Kidney (tissue), 14 donors: ENCODE measurements around the gene SYVN1. TPM values are rescaled to one million over a fixed set of nuclear protein-coding genes. Genes with fewer than 3 reads are reported as not detected.

ENCODE experiments used
- DNase-seq, 5 donors: peaks; one replicate each; pipeline ENCODE4 v3.0.0-alpha.2; 2013 to 2020
- FAIRE-seq: peaks from 2 replicates; lab custom pipeline; 2012; peaks lifted over from hg19 to GRCh38; lab: Jason Lieb, UNC
- H3K27ac ChIP-seq, 2 donors: one replicate each; pipeline ENCODE4 v1.7.0; 2013; ENCODE audit warnings: low read depth in 2 of 2, low read length in 2 of 2, inconsistent platforms in 1 of 2
- H3K27me3 ChIP-seq: one replicate; pipeline ENCODE4 v1.7.1; 2013; ENCODE audit warnings: low read length, inconsistent platforms; ENCODE audit not compliant: control insufficient read depth, insufficient read depth
- H3K36me3 ChIP-seq, 3 donors: one replicate each; pipeline versions ENCODE4 v1.7.0 to v1.7.1; 2013; ENCODE audit warnings: low read length in 3 of 3, control low read depth in 1 of 3, inconsistent platforms in 1 of 3; ENCODE audit not compliant: insufficient read depth in 3 of 3, control insufficient read depth in 2 of 3
- H3K4me1 ChIP-seq, 3 donors: one replicate each; pipeline versions ENCODE4 v1.7.0 to v1.7.1; 2013; ENCODE audit warnings: low read length in 3 of 3, inconsistent platforms in 1 of 3, low read depth in 1 of 3; ENCODE audit not compliant: control insufficient read depth in 2 of 3, insufficient read depth in 2 of 3
- H3K4me3 ChIP-seq, 3 donors: one replicate each; pipeline versions ENCODE4 v1.7.0 to v1.8.1; 2013; ENCODE audit warnings: low read length in 3 of 3, control low read depth in 1 of 3, inconsistent platforms in 1 of 3
- H3K9ac ChIP-seq, 3 donors: one replicate each; pipeline versions ENCODE4 v1.7.0 to v1.7.1; 2013; ENCODE audit warnings: low read length in 3 of 3, control low read depth in 1 of 3, inconsistent platforms in 1 of 3
- H3K9me3 ChIP-seq, 3 donors: one replicate each; pipeline versions ENCODE4 v1.7.0 to v1.7.1; 2013; ENCODE audit warnings: low read length in 3 of 3, control low read depth in 1 of 3, inconsistent platforms in 1 of 3; ENCODE audit not compliant: control insufficient read depth in 2 of 3, insufficient read depth in 1 of 3
- intact Hi-C: fragments of 100-400 bp; cut with DNase I; formaldehyde crosslinking; loops from one replicate; pipeline ENCODE4 v1.11.1; 2022
- polyA plus RNA-seq: library from polyadenylated mRNA; stranded (reverse); fragments of 350-450 nt; fragmentation: Illumina TruSeq; extraction: RNeasy Lipid Tissue Mini Kit (QIAGEN cat#74804); gene quantifications from one replicate; pipeline ENCODE4 v1.2.3, GENCODE V29; 2014; ENCODE audit warnings: low read depth, low replicate concordance; ENCODE audit not compliant: insufficient read depth
- total RNA-seq: library from RNA; stranded (reverse); fragmentation: NEBNext Ultra II Directional; extraction: Animal tissue kit (Norgen Biotek cat#: 25700); gene quantifications from one replicate; pipeline ENCODE4 v1.2.1, GENCODE V29; 2021
- TF ChIP-seq, protein P1 (sequence below): IDR thresholded peaks from 3 replicates; pipeline ENCODE4 v1.5.1; 2012; ENCODE audit warnings: mild to moderate bottlenecking, moderate library complexity, borderline replicate concordance; ENCODE audit not compliant: insufficient read depth; ENCODE audit errors: extremely low read depth
- donor health status: control.
- donor health status: control.
- donor health status: control.
- donor health status: control.
- donor health status: control.
- donor health status: DM: yes; HTN: yes; CAD: no.
- donor health status: Normal renal cell carcinoma (clear cell type).

Gene SYVN1
- total and polyA plus RNA-seq, 2 donors from 2014 or later: 21.2 to 69.8 TPM

DNA sequence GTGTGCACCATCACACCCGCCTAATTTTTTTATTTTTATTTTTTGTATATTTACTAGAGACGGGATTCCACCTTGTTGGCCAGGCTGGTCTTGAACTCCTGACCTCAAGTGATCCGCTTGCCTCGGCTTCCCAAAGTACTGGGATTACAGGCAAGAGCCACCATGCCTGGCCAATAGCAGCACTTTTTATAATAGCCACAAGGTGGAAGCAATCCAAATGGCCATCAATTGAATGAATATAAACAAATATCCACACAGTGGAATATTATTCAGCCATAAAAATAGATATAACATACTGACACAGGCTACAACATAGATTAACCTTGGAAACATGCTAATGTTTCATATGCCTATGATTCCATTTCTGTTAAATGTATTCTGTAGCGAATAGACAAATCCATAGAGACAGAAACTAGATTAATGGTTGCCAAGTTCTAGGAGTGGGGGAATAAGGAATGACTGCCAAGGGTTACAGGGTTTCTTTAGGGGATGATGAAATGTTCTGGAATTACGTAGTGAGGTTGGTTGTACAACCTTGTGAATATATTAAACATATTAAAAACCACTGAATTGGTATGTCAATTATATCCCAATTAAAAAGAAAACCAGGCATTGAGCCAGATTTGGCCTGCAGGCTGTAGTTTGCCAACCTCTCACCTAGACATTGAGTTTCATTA, 33.5 kb downstream of the SYVN1 start:
- Histone ChIP-seq H3K27me3 (no peaks in the 10 kb centered on the region), H3K9me3 (no peaks in the 10 kb centered on the region), H3K36me3 (peaks cover 0 to 4% (median 0%) of the 10 kb centered on the region in 3 donors), H3K4me3 (no peak overlapping the region), H3K4me1 (peaks cover 0 to 7% (median 4%) of the 10 kb centered on the region in 3 donors), H3K9ac (no peak overlapping the region), H3K27ac (no peak overlapping the region)
- DNase-seq (no peak), FAIRE-seq (no peak)
- TF ChIP-seq, protein P1, sequence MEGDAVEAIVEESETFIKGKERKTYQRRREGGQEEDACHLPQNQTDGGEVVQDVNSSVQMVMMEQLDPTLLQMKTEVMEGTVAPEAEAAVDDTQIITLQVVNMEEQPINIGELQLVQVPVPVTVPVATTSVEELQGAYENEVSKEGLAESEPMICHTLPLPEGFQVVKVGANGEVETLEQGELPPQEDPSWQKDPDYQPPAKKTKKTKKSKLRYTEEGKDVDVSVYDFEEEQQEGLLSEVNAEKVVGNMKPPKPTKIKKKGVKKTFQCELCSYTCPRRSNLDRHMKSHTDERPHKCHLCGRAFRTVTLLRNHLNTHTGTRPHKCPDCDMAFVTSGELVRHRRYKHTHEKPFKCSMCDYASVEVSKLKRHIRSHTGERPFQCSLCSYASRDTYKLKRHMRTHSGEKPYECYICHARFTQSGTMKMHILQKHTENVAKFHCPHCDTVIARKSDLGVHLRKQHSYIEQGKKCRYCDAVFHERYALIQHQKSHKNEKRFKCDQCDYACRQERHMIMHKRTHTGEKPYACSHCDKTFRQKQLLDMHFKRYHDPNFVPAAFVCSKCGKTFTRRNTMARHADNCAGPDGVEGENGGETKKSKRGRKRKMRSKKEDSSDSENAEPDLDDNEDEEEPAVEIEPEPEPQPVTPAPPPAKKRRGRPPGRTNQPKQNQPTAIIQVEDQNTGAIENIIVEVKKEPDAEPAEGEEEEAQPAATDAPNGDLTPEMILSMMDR: no peak
- intact Hi-C loops: no loop called here

- peak overlapping the region in 2 of 3 donors; percentile 67 to 68 for H3K9ac ChIP-seq
- TF ChIP-seq, protein P1: no peak
- peak overlapping the region; percentile 87 to 94 (median 94) for H3K4me3 ChIP-seq
- intact Hi-C loops: no loop called here
- DNase-seq (no peak), FAIRE-seq (no peak)
- no peaks in the 10 kb centered on the region for H3K9me3 ChIP-seq
- no peaks in the 10 kb centered on the region for H3K36me3 ChIP-seq
- peaks cover 0 to 8% (median 7%) of the 10 kb centered on the region in 3 donors for H3K4me1 ChIP-seq
- no peaks in the 10 kb centered on the region for H3K27me3 ChIP-seq
- no peak overlapping the region for H3K27ac ChIP-seq
Measured at GRCh38 chr11:65096926-65097325, 37.4 kb downstream of the SYVN1 start.

GRCh38 chr11:65095974-65096806, 38.1 kb downstream of the SYVN1 start, which contains the start of gene VPS51:
TSS of gene VPS51 (plus strand) at chr11:65096214. CDS start at chr11:65096251, 37 bp downstream.
- H3K4me1 ChIP-seq: peaks cover 0 to 8% (median 7%) of the 10 kb centered on the region in 3 donors
- H3K4me3 ChIP-seq: peak within 1 kb of the TSS; percentile 87 to 94 (median 94)
- peak within 1 kb of the TSS; percentile 67 to 80 (median 71) for H3K9ac ChIP-seq
- H3K27ac ChIP-seq: peak within 1 kb of the TSS; percentile 62 to 80
- FAIRE-seq (no peak), DNase-seq (peak; percentile 90 to 95 (median 94))
- H3K36me3 ChIP-seq: no peaks in the 10 kb centered on the region
- no peaks in the 10 kb centered on the region for H3K27me3 ChIP-seq
- intact Hi-C loops: no loop called here
- TF ChIP-seq, protein P1: peak; percentile 8
- H3K9me3 ChIP-seq: no peaks in the 10 kb centered on the region
